Tibial artery (tissue), 4 donors: ENCODE results near the gene SUGCT.

Experiments
- DNase-seq, 2 donors: peaks; one replicate each; pipeline ENCODE4 v3.0.0-alpha.2; 2019
- H3K27ac ChIP-seq, 2 donors: fragments of 200-600 bp; sonication (generic) in 1 of 2; 1 replicate in 1 of 2; 2 replicates in 1 of 2; pipeline ENCODE4 v1.5.1; 2018 to 2019; ENCODE audit warnings: mild to moderate bottlenecking in 1 of 2
- H3K27me3 ChIP-seq, 2 donors: fragments of 200-600 bp; sonication (generic) in 1 of 2; one replicate each; pipeline versions ENCODE4 v1.5.1 to v1.6.0; 2016 to 2019
- H3K36me3 ChIP-seq, 3 donors: fragments of 200-600 bp; sonication (generic) in 2 of 3; one replicate each; pipeline ENCODE4 v1.5.1; 2016 to 2019; ENCODE audit warnings: mild to moderate bottlenecking in 2 of 3
- H3K4me1 ChIP-seq, 4 donors: fragments of 200-600 bp; sonication (generic) in 2 of 4; 1 replicate in 3 of 4; 2 replicates in 1 of 4; pipeline ENCODE4 v1.5.1; 2016 to 2019
- H3K4me3 ChIP-seq, 2 donors: fragments of 200-600 bp; sonication (generic) in 1 of 2; 1 replicate in 1 of 2; 2 replicates in 1 of 2; pipeline ENCODE4 v1.5.1; 2018 to 2019; ENCODE audit warnings: mild to moderate bottlenecking in 2 of 2
- H3K9me3 ChIP-seq, 3 donors: fragments of 200-600 bp; sonication (generic) in 1 of 3; one replicate each; pipeline ENCODE4 v1.5.1; 2016 to 2019
- intact Hi-C: fragments of 100-400 bp; cut with DNase I; formaldehyde crosslinking; loops from one replicate; pipeline ENCODE4 v1.15.0; 2023; ENCODE audit warnings: low total_unique reads
- TF ChIP-seq, protein P1 (sequence below), 2 experiments: fragments of 200-600 bp in 1 of 2; fragments of 450-650 bp in 1 of 2; IDR thresholded peaks; one replicate each; pipeline ENCODE4 v1.5.1; 2017 to 2019; ENCODE audit warnings: antibody characterized with exemption in 2 of 2, mild to moderate bottlenecking in 1 of 2, moderate library complexity in 1 of 2

The SUGCT gene

GRCh38 chr7:40520986-40521738 is 386.4 kb downstream of the SUGCT start:
- no peak for DNase-seq
- Histone ChIP-seq H3K4me3 (no peak overlapping the region), H3K4me1 (peaks cover 0 to 28% (median 5%) of the 10 kb centered on the region in 4 donors), H3K27me3 (no peaks in the 10 kb centered on the region), H3K9me3 (no peaks in the 10 kb centered on the region), H3K27ac (peak overlapping the region; percentile 44 to 46), H3K36me3 (no peaks in the 10 kb centered on the region)
- TF ChIP-seq, protein P1, sequence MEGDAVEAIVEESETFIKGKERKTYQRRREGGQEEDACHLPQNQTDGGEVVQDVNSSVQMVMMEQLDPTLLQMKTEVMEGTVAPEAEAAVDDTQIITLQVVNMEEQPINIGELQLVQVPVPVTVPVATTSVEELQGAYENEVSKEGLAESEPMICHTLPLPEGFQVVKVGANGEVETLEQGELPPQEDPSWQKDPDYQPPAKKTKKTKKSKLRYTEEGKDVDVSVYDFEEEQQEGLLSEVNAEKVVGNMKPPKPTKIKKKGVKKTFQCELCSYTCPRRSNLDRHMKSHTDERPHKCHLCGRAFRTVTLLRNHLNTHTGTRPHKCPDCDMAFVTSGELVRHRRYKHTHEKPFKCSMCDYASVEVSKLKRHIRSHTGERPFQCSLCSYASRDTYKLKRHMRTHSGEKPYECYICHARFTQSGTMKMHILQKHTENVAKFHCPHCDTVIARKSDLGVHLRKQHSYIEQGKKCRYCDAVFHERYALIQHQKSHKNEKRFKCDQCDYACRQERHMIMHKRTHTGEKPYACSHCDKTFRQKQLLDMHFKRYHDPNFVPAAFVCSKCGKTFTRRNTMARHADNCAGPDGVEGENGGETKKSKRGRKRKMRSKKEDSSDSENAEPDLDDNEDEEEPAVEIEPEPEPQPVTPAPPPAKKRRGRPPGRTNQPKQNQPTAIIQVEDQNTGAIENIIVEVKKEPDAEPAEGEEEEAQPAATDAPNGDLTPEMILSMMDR (IDR thresholded peaks at IDR 0.05): no peak
- intact Hi-C loops: no loop called here

GRCh38 chr7:40525764-40526163 is 391.0 kb downstream of the SUGCT start:
- Histone ChIP-seq H3K27ac (peak overlapping the region; percentile 51 to 58), H3K27me3 (no peaks in the 10 kb centered on the region), H3K36me3 (no peaks in the 10 kb centered on the region), H3K9me3 (no peaks in the 10 kb centered on the region), H3K4me3 (no peak overlapping the region), H3K4me1 (peaks cover 0 to 63% (median 5%) of the 10 kb centered on the region in 4 donors)
- TF ChIP-seq, protein P1 (IDR thresholded peaks at IDR 0.05): no peak
- no peak for DNase-seq
- intact Hi-C loops: no loop called here

DNA sequence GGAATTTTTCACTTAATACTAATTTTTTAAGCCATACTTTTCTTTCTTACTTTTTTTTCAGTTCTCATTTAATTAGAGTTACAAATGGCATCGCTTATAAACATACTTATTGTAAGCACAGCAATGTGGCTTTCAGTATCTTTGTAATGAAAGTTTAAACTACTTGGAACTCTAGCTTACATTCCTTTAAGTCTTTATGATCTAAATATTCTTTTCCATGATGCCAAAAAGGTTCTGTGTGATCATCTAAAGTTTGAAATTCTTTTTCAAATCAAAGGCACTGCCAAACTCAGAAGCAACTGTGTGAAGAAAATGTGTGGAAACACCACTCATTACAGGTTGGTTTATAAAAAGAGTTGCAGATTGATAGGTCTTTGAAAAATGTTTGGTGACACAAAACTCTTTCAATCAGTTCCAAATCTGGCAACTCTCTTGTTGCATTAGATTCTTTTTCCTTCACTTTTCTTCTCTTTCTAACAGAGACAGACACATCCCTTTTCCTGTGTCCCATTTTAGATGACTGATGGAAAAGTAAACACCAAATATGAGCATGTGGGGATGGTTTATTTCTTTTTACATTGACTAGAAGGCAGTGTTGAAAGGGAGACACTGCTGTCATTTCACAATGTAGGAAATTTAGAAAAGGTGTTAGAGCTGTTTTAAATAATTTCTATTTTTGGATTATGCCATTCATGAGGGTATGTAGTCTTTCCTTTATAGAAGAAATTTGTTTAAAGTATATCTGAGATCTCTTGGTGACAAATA is 392.3 kb downstream of the SUGCT start:
- H3K9me3 ChIP-seq: no peaks in the 10 kb centered on the region
- TF ChIP-seq, protein P1 (IDR thresholded peaks at IDR 0.05): no peak
- intact Hi-C loops: no loop called here
- peaks cover 0 to 62% (median 5%) of the 10 kb centered on the region in 4 donors for H3K4me1 ChIP-seq
- no peaks in the 10 kb centered on the region for H3K36me3 ChIP-seq
- H3K27me3 ChIP-seq: no peaks in the 10 kb centered on the region
- no peak for DNase-seq
- H3K4me3 ChIP-seq: no peak overlapping the region
- H3K27ac ChIP-seq: peak overlapping the region; percentile 51 to 58

DNA sequence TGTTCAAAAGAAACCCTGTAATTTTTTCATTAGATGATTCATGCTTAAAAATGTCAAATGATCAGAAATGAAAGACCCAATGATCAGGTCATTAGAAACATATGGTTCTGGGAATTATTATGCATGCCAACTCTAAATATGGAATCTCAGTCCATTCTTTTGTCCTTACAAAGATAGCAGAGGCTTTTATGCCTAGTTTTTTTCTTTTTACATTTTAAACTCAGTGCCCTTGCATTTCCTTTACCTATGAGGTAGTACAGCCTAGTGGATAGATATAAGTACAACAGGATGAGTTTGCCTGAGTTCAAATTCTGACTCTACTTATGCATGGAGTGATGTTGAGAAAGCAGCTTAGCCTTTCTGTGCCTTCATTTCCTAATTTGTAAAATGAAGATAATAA is 392.9 kb downstream of the SUGCT start:
- peak overlapping the region; percentile 51 to 58 for H3K27ac ChIP-seq
- TF ChIP-seq, protein P1 (IDR thresholded peaks at IDR 0.05): no peak
- no peaks in the 10 kb centered on the region for H3K9me3 ChIP-seq
- H3K4me1 ChIP-seq: peaks cover 0 to 68% (median 5%) of the 10 kb centered on the region in 4 donors
- H3K27me3 ChIP-seq: no peaks in the 10 kb centered on the region
- no peak overlapping the region for H3K4me3 ChIP-seq
- DNase-seq: no peak
- no peaks in the 10 kb centered on the region for H3K36me3 ChIP-seq
- intact Hi-C loops: no loop called here

DNA sequence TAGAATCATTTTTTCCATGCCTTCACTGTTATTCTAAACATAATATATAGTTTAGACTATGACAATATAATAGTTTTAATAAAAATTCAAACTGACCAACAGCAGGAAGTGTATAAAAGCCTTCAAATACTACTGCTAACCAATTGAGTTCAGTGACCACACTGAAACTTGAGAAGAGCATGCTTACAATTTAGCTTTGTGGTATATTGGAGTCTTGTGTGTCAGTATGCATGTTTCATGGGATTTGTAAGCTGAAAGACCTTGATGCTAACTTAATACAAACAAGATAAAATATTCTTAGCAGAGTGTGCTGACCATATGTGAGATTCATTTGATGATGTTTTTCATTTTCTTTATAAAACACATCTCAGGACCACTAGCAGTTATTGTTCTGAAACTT is 395.5 kb downstream of the SUGCT start:
- no peak for DNase-seq
- Histone ChIP-seq H3K4me1 (peaks cover 0 to 56% (median 5%) of the 10 kb centered on the region in 4 donors), H3K27me3 (no peaks in the 10 kb centered on the region), H3K4me3 (no peak overlapping the region), H3K36me3 (no peaks in the 10 kb centered on the region), H3K27ac (peak overlapping the region; percentile 13 to 20), H3K9me3 (no peaks in the 10 kb centered on the region)
- intact Hi-C loops: no loop called here
- TF ChIP-seq, protein P1 (IDR thresholded peaks at IDR 0.05): no peak
